B cell (primary cell): ENCODE measurements around the gene EMP1. TPM values are rescaled to one million over a fixed set of nuclear protein-coding genes. Genes with fewer than 3 reads are reported as not detected.

ENCODE experiments used
- ATAC-seq: fragments of 200-7000 bp; cut with Tn5 transposase; one replicate; pipeline ENCODE4 v1.10.0; 2021; ENCODE audit warnings: low read depth, mild to moderate bottlenecking, moderate number of reproducible peaks, moderate library complexity
- CTCF ChIA-PET: fragments of 350-600 bp; sonication (Branson Sonifier 250); formaldehyde crosslinking; loops from one replicate; lab custom pipeline; 2021; ENCODE audit warnings: antibody characterized with exemption, inconsistent platforms; lab: Charles Lee
- POLR2A ChIA-PET: fragments of 350-600 bp; sonication (Branson Sonifier 250); formaldehyde crosslinking; loops from one replicate; lab custom pipeline; 2021; ENCODE audit warnings: antibody characterized with exemption; lab: Charles Lee
- DNase-seq: peaks from one replicate; pipeline ENCODE4 v3.0.0; 2013
- H2AFZ ChIP-seq: 2 replicates; pipeline ENCODE4 v1.6.1; 2012; ENCODE audit warnings: mild to moderate bottlenecking, low read depth, low read length; ENCODE audit not compliant: insufficient read depth, poor library complexity, severe bottlenecking
- H3K27ac ChIP-seq, 2 donors: 1 replicate in 1 of 2; 2 replicates in 1 of 2; pipeline ENCODE4 v1.5.1; 2012 to 2013; ENCODE audit warnings: low read length in 2 of 2, mild to moderate bottlenecking in 2 of 2, moderate library complexity in 1 of 2
- H3K27me3 ChIP-seq, 4 experiments: fragments of 200-600 bp in 1 of 4; sonication (generic) in 1 of 4; replicated peaks in 1 of 4; 1 replicate in 2 of 4; 2 replicates in 2 of 4; pipeline versions ENCODE4 v1.6.1 to v1.7.0; 2013 to 2016; ENCODE audit warnings: low read length in 3 of 4, mild to moderate bottlenecking in 2 of 4, mixed read lengths in 1 of 4, moderate library complexity in 1 of 4; ENCODE audit not compliant: insufficient read depth in 4 of 4, control insufficient read depth in 3 of 4; ENCODE audit errors: control extremely low read depth in 1 of 4
- H3K36me3 ChIP-seq, 2 experiments: replicated peaks in 1 of 2; 1 replicate in 1 of 2; 2 replicates in 1 of 2; pipeline versions ENCODE4 v1.6.1 to v1.7.1; 2013; ENCODE audit warnings: low read length in 1 of 2; ENCODE audit not compliant: insufficient read depth in 2 of 2, control insufficient read depth in 1 of 2; ENCODE audit errors: control extremely low read depth in 1 of 2, extremely low read depth in 1 of 2
- H3K4me1 ChIP-seq, 2 donors: fragments of 200-600 bp in 1 of 2; sonication (generic) in 1 of 2; 1 replicate in 1 of 2; 2 replicates in 1 of 2; pipeline versions ENCODE4 v1.5.1 to v1.6.1; 2013 to 2017; ENCODE audit warnings: low read length in 2 of 2; ENCODE audit not compliant: control insufficient read depth in 2 of 2, insufficient read depth in 2 of 2
- H3K4me2 ChIP-seq: replicated peaks from 2 replicates; pipeline ENCODE3; 2012; ENCODE audit warnings: mild to moderate bottlenecking, low read depth, low read length; ENCODE audit not compliant: poor library complexity, severe bottlenecking
- H3K4me3 ChIP-seq, 5 experiments: fragments of 200-600 bp in 1 of 5; sonication (generic) in 1 of 5; 1 replicate in 3 of 5; 2 replicates in 2 of 5; pipeline versions ENCODE4 v1.5.1 to v1.7.0; 2011 to 2016; ENCODE audit warnings: low read length in 4 of 5, mild to moderate bottlenecking in 4 of 5, low read depth in 2 of 5, control low read depth in 1 of 5, moderate library complexity in 1 of 5; ENCODE audit not compliant: insufficient read depth in 1 of 5; ENCODE audit errors: control extremely low read depth in 1 of 5, extremely low read depth in 1 of 5
- H3K79me2 ChIP-seq: fragments of 200-600 bp; sonication (generic); one replicate; pipeline ENCODE4 v1.6.0; 2016; ENCODE audit warnings: low read length; ENCODE audit not compliant: control insufficient read depth, insufficient read depth
- H3K9ac ChIP-seq: fragments of 200-600 bp; sonication (generic); 2 replicates; pipeline ENCODE4 v1.6.1; 2017; ENCODE audit warnings: mild to moderate bottlenecking, low read length, moderate library complexity
- H3K9me3 ChIP-seq, 3 donors: one replicate each; pipeline versions ENCODE4 v1.6.1 to v1.7.1; 2013; ENCODE audit warnings: low read length in 2 of 3; ENCODE audit not compliant: control insufficient read depth in 2 of 3, insufficient read depth in 1 of 3; ENCODE audit errors: control extremely low read depth in 1 of 3
- H4K20me1 ChIP-seq: 2 replicates; pipeline ENCODE4 v1.6.0; 2012; ENCODE audit warnings: mild to moderate bottlenecking, low read length; ENCODE audit not compliant: insufficient read depth, control insufficient read depth, poor library complexity, severe bottlenecking
- H3K27ac Mint-ChIP-seq: one replicate; pipeline ENCODE4 v1.8.0; 2021; ENCODE audit warnings: mixed read lengths
- H3K27me3 Mint-ChIP-seq: one replicate; pipeline ENCODE4 v1.8.0; 2021; ENCODE audit warnings: mixed read lengths
- H3K4me1 Mint-ChIP-seq: one replicate; pipeline ENCODE4 v1.8.0; 2021; ENCODE audit warnings: mixed read lengths
- H3K4me3 Mint-ChIP-seq: one replicate; pipeline ENCODE4 v1.8.0; 2021; ENCODE audit warnings: mixed read lengths
- H3K9me3 Mint-ChIP-seq: one replicate; pipeline ENCODE4 v1.8.0; 2022; ENCODE audit warnings: mixed read lengths; ENCODE audit not compliant: insufficient read depth
- EZH2 ChIP-seq: IDR thresholded peaks from 2 replicates; pipeline ENCODE4 v1.6.1; 2012; ENCODE audit warnings: borderline replicate concordance, low read depth, mild to moderate bottlenecking, moderate library complexity, low read length; ENCODE audit not compliant: insufficient read depth, poor library complexity, severe bottlenecking
- WGBS: methylation state at CpG from one replicate; pipeline ENCODE4 v1.1.5; 2013; ENCODE audit warnings: missing lambda C conversion rate; ENCODE audit not compliant: insufficient coverage; 5-methylcytosine and 5-hydroxymethylcytosine counted together
- intact Hi-C: fragments of 100-400 bp; cut with micrococcal nuclease; formaldehyde crosslinking; loops from one replicate; pipeline ENCODE4 v1.10.0; 2022
- polyA plus RNA-seq: library from polyadenylated mRNA; depleted of rRNA; stranded (reverse); fragments of >200 nt; gene quantifications from 2 replicates; pipeline ENCODE4 v1.2.3, GENCODE V29; 2012
- total RNA-seq, 2 donors: library from RNA; stranded (reverse); fragments of 120-200 nt in 1 of 2; gene quantifications; 1 replicate in 1 of 2; 2 replicates in 1 of 2; pipeline versions ENCODE4 v1.2.3 to v1.2.4, GENCODE V29; 2013 to 2022
- TF ChIP-seq, protein P1 (sequence below): fragments of 200-600 bp; IDR thresholded peaks from one replicate; pipeline ENCODE4 v1.8.0; 2022; ENCODE audit warnings: antibody characterized with exemption, mild to moderate bottlenecking

The EMP1 gene
- total and polyA plus RNA-seq, 2 donors (not counting 1 experiment from before 2014, with no cell fraction given) = 0.07 to 0.64 TPM

DNA sequence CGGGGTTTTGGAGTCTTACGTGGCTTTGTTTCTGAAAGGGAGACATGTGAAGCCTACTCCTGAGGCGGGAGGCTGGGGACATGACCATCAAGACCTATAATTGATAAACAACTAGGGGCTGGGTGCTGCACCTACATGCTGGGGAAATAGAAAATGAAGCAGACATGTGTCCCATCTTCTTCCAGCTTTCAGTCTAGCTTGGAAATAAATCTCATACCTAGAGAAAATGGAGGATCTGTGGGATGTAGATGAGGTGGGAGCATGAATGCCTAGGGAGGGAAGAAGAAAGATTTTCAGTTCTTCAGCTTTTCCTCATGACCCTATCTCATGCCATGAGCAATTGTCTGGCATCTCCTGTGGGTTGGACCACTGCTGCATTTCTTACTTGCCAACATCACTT is 22.1 kb downstream of the EMP1 start:
- intact Hi-C loops = no loop called here
- no peak for ATAC-seq
- Histone ChIP-seq H3K27me3 (no peaks in the 10 kb centered on the region), H3K4me3 (no peak overlapping the region), H3K27ac (no peak overlapping the region), H3K79me2 (no peaks in the 10 kb centered on the region), H3K4me1 (no peaks in the 10 kb centered on the region), H3K4me2 (no peak overlapping the region), H3K36me3 (no peaks in the 10 kb centered on the region), H3K9me3 (peaks cover 0 to 4% (median 0%) of the 10 kb centered on the region in 3 donors), H2AFZ (no peak overlapping the region), H3K9ac (no peak overlapping the region), H4K20me1 (no peaks in the 10 kb centered on the region)
- TF ChIP-seq, protein P1, sequence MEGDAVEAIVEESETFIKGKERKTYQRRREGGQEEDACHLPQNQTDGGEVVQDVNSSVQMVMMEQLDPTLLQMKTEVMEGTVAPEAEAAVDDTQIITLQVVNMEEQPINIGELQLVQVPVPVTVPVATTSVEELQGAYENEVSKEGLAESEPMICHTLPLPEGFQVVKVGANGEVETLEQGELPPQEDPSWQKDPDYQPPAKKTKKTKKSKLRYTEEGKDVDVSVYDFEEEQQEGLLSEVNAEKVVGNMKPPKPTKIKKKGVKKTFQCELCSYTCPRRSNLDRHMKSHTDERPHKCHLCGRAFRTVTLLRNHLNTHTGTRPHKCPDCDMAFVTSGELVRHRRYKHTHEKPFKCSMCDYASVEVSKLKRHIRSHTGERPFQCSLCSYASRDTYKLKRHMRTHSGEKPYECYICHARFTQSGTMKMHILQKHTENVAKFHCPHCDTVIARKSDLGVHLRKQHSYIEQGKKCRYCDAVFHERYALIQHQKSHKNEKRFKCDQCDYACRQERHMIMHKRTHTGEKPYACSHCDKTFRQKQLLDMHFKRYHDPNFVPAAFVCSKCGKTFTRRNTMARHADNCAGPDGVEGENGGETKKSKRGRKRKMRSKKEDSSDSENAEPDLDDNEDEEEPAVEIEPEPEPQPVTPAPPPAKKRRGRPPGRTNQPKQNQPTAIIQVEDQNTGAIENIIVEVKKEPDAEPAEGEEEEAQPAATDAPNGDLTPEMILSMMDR = no peak
- TF ChIP-seq EZH2 = no peak
- ChIA-PET POLR2A (no interaction called here), CTCF (interaction anchor here (1.3 to 6.3 kb wide), 3 partner anchors 7 to 16 kb away, joined by 3 to 29 read pairs (median 5); no protein-coding TSS in a partner anchor)
- no peaks in the 10 kb centered on the region for H3K4me1 Mint-ChIP-seq
- no peak for DNase-seq
- H3K27me3 Mint-ChIP-seq = peaks cover 27% of the 10 kb centered on the region
- no peaks in the 10 kb centered on the region for H3K9me3 Mint-ChIP-seq
- no peak overlapping the region for H3K4me3 Mint-ChIP-seq
- whole genome bisulfite sequencing = 83% methylated on average over 2 of the region's 3 CpGs
- no peak overlapping the region for H3K27ac Mint-ChIP-seq

DNA sequence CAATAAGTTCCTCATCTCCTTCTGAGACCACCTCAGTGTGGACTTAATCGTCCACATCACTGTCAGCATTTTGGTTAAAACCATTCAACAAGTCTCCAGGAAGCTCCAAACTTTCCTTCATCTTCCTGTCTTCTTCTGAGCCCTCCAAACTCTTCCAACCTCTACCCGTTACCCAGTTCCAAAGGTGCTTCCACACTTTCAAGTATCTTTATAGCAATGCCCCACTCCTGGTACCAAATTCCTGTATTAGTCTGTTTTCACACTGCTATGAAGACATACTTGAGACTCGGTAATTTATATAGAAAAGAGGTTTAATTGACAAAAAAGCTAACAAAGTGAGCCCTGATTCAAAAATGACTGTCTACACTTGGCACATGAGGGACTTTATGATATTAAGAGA is 22.8 kb downstream of the EMP1 start:
- DNase-seq = no peak
- Histone ChIP-seq H4K20me1 (no peaks in the 10 kb centered on the region), H3K4me1 (no peaks in the 10 kb centered on the region), H3K9ac (no peak overlapping the region), H3K36me3 (no peaks in the 10 kb centered on the region), H2AFZ (no peak overlapping the region), H3K79me2 (no peaks in the 10 kb centered on the region), H3K27ac (no peak overlapping the region), H3K27me3 (no peaks in the 10 kb centered on the region), H3K4me3 (no peak overlapping the region), H3K9me3 (peaks cover 0 to 4% (median 0%) of the 10 kb centered on the region in 3 donors), H3K4me2 (no peak overlapping the region)
- TF ChIP-seq, protein P1 = no peak
- TF ChIP-seq EZH2 = no peak
- H3K9me3 Mint-ChIP-seq = no peaks in the 10 kb centered on the region
- H3K27ac Mint-ChIP-seq = no peak overlapping the region
- 92% methylated on average over 2 of the region's 3 CpGs for WGBS
- ChIA-PET CTCF (interaction anchor here (1.3 to 6.3 kb wide), 2 partner anchors 8 to 11 kb away, joined by 3 to 29 read pairs; no protein-coding TSS in a partner anchor), POLR2A (no interaction called here)
- intact Hi-C loops = no loop called here
- peaks cover 28% of the 10 kb centered on the region for H3K27me3 Mint-ChIP-seq
- H3K4me1 Mint-ChIP-seq = no peaks in the 10 kb centered on the region
- ATAC-seq = no peak
- no peak overlapping the region for H3K4me3 Mint-ChIP-seq
